DMS 273 treated with DMSO at 0.1 percent for 48 hours (cell line): ENCODE results near the gene PPY.
"Not testable (repeated sequence)": the region's sequence is repeated elsewhere in the genome, so short reads cannot be mapped to it uniquely, and the experiment has no call there.

Source experiments
- DNase-seq: peaks from one replicate; lab custom pipeline; 2025; lab: John Stamatoyannopoulos, UW

Gene PPY

GRCh38 chr17:43942051-43942685 lies at the start of gene PPY:
PPY (minus strand) TSS chr17:43942476; CDS start chr17:43941654, 822 bp downstream.
- no peak for DNase-seq

- DNase-seq = no peak
Measured at GRCh38 chr17:43988301-43988700, 46.0 kb upstream of the PPY start.

- no peak for DNase-seq
Measured at GRCh38 chr17:43987131-43988021, 45.1 kb upstream of the PPY start.

GRCh38 chr17:43986225-43986981 lies 44.1 kb upstream of the PPY start:
- DNase-seq = no peak

- DNase-seq = no peak
Measured at GRCh38 chr17:43984521-43984920, 42.2 kb upstream of the PPY start.

GRCh38 chr17:43983515-43984411 lies 41.5 kb upstream of the PPY start:
- no peak for DNase-seq

- DNase-seq = no peak
Measured at GRCh38 chr17:43983196-43983514, 40.9 kb upstream of the PPY start.

GRCh38 chr17:43982171-43982570 lies 39.9 kb upstream of the PPY start:
- no peak for DNase-seq

- DNase-seq = no peak
Measured at GRCh38 chr17:43979671-43980070, 37.4 kb upstream of the PPY start.

- no peak for DNase-seq
Measured at GRCh38 chr17:43979011-43979410, 36.7 kb upstream of the PPY start.

- no peak for DNase-seq
Measured at GRCh38 chr17:43978078-43978477, 35.8 kb upstream of the PPY start.

GRCh38 chr17:43976963-43977837 lies 34.9 kb upstream of the PPY start:
- no peak for DNase-seq

- no peak for DNase-seq
Measured at GRCh38 chr17:43975898-43976297, 33.6 kb upstream of the PPY start.

- no peak for DNase-seq
Measured at GRCh38 chr17:43974382-43975266, 32.3 kb upstream of the PPY start.

GRCh38 chr17:43972444-43973212 lies 30.4 kb upstream of the PPY start:
- DNase-seq = not testable (repeated sequence)

- not testable (repeated sequence) for DNase-seq
Measured at GRCh38 chr17:43971436-43971835, 29.2 kb upstream of the PPY start.

- no peak for DNase-seq
Measured at GRCh38 chr17:43970366-43970765, 28.1 kb upstream of the PPY start.

GRCh38 chr17:43967251-43967875 lies 25.1 kb upstream of the PPY start:
- no peak for DNase-seq
